Anterior cingulate cortex (tissue), 58 donors: ENCODE data around the gene LSP1.
A peak's percentile ranks its signal among the peaks of the same experiment; 100 is the strongest.

Source experiments
- DNase-seq, 58 donors: peaks; one replicate each; lab custom pipeline; 2025; lab: John Stamatoyannopoulos, UW

The LSP1 gene

GRCh38 chr11:1887451-1888346, 34.8 kb downstream of the LSP1 start:
- no peak for DNase-seq

- no peak for DNase-seq
These were observed 35.5 kb downstream of the LSP1 start for GRCh38 chr11:1888347-1888753.

DNA sequence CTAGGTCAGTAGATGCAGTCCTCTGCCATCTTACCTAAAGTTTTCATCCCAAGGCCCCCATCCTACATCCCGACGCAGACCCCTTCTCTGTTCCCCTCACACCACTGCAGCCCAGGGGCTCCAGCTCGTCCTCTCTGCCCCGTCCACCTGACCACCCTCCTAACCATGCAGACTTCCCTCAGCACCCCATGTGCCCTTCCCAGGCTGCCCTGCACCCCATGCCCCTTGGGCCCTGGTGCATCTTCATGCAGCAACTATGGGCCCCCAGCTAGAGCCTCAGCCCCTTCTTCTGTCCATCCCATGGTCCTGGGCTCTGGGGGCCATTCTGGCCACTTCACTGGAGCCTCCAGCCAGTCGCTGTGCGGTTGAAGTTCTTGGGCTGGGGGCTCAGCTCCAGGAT, 35.9 kb downstream of the LSP1 start:
- no peak for DNase-seq

DNA sequence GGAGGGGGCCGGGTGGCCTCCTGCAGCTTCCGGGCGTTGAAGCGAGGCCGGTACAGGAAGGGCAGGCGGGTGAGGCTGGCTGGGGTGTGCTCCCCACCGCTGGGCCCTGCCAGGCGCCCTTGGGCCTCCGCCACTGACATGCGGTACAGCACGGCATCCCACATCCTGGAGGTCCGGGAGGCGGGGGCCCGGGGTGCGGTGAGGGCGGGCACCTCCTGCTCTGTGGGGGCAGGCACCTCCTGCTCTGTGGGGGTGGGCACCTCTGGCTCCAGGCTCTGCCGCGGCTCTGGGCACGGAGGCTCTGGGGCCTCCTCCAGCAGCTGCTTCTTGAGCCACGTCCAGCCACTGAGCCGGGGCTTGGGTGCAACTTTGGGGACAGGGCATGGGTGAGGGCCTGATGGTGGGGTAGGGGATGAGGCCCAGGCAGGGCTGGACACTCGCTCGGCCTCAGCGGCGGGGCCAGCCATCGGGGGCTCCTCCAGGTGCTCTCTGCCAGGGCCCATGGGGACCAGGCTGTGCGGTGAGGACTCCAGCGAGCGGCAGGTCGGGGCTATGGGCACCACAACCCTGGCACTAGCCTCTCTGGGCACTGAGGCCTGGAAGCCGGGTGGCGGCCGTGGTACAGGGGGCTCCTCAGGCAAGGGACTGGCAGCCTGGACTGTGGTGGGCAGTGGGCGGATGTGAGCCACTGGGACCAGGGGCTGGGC, 36.5 kb downstream of the LSP1 start:
- no peak for DNase-seq

DNA sequence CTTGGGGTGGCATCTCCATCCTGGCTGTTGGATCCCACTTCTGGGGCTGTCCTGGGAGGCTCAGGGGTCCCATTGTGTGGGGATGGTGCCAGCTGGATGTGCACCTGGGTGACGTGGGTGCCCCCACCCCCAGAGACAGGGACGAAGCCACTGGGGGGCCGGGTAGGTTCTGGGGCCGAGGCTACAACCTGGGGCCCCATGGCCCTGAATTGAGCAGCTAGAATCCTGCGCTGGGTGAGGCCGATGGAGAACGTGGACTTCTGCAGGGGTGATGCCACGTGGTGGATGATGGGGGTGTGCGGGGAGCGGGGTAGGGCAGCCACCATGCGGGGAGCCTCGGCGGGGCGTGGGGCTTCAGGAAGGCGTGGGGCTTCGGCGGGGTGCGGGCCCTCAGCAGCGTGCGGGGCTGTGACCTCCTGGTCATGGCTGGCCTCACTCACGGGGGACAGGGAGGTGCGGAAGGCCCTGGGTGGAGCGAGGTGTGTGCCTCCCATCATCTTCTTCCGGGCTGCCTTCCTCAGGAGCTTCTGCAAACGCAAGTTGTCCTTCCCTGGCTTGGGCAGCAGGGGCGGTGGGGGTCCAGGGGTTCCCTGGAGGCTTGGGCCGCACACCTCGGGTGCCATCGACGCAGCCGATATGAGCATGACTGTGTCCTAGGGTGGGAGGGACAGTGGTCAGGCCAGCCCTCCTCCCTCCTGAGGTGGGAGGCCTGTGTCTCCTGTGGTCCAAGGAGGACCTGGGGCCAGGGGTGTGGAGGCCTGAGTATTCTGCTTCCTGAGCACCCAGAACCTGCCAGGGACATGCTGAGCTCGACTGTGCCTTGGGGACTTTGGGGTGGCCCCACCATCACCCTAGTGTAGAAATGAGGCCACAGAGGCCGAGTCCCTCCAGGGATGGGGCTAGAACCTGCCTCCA, 37.3 kb downstream of the LSP1 start:
- DNase-seq, result no peak

DNA sequence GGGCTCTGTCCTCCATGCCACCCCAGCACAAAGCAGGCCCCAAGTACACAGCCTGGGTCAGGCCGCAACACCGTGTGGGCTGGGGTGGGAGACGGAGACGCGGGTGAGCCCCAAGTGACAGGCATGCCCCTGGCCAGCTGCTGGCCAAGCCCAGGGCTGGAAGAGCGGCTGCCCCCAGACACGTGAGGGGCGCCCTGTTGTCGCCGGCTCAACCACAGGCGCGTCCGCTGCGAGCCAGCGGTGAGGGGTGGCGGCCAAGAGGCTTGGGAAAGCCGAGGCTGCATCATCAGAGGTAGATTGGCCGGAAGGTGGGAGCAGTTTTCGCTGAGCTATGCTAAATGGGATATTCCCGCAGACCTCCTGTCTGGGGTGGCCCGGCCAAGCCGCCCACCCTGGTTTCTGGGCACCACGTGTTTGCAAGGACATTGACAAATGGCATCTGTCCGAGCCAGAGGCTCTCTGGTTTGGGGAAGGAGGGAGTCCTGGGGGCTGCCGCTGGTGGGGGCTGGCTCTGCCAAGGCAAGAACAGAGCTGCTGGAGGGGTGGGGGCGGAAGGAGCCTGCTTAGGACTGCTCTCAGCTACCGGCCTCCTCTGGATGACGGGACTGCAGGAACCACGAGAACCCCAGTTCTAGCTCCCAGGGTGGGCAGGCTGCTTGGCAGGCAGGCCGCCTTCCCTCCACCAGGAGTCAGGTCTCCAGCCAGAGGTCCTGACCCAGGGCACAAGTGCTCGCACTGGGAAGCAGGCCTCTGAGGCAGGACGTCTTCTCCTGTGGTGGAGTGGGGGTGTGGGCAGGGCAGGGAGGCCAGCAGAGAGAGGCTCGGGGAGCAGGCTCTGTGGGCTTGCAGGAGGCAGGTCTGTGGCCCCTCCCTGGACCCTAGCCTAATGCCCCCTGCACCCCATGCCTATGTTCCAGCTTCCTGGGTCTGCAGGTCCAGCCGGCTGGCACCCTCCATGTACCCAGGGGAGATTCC, 38.3 kb downstream of the LSP1 start:
- no peak for DNase-seq

- DNase-seq, result no peak
These were observed 38.9 kb downstream of the LSP1 start, which contains the start of gene PRR33 for GRCh38 chr11:1891831-1892115. TSS of gene PRR33 (minus strand) at chr11:1891895. CDS start at chr11:1890584, 1,311 bp downstream.

- DNase-seq, result no peak
These were observed 39.2 kb downstream of the LSP1 start for GRCh38 chr11:1892116-1892515.

DNA sequence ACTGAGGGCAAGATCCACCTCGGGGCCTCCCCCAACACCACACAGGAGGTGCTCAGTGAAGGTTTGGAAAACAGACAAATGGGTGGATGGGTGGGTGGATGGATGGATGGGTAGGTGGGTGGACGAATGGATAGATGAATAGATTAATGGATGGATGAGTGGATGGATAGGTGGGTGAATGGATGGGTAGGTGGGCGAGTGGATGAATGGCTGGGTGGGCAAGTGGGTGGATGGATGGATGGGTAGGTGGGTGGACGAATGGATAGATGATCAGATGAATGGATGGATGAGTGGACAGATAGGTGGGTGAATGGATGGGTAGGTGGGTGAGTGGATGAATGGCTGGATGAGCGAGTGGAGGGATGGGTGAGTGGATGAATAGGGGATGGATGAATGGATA, 39.7 kb downstream of the LSP1 start:
- no peak for DNase-seq

GRCh38 chr11:1893581-1894359, 40.9 kb downstream of the LSP1 start:
- DNase-seq, result no peak

- peak in 3 of 58 donors; percentile 28 to 55 (median 54) for DNase-seq
These were observed 41.9 kb downstream of the LSP1 start for GRCh38 chr11:1894759-1895158.

DNA sequence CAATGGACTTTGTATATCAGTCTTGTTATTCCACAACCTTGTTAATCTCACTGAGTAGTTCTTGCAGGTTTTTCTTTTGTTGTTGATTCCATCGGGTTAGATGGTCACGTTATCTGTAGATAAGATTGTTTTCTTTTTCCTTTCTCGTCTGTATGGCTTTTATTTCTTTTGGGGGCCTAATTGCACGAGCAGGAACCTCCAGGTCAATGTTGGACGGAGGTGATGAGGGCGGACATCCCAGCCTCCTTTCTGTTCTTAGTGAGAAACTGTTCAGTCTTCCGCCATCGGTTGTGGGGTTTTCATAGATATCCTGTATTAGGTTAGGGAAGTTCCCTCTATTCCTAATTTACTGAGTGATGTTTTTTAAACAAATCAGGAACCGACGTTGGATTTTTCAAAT, 43.6 kb downstream of the LSP1 start:
- no peak for DNase-seq

DNA sequence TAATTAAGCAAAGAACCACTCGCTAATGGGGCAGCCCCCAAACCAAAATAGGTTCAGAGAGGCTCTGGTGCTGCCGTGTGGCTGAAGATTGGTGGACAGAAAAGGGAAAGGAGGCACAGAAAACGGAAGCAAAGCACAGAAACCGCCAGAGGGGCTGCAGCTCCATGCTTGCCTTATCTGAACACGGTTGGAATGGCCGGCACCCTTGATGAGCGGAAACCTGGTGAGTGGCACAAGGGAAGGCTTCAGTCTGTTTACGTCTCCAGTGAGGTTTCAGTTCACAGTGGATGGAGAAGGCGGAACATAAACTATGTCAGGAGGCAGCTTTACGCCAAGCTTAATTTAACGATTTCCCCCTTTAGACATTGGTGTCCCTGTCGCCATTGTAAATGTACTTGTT, 44.0 kb downstream of the LSP1 start:
- DNase-seq, result no peak

GRCh38 chr11:1899090-1899489, 46.2 kb downstream of the LSP1 start:
- no peak for DNase-seq

DNA sequence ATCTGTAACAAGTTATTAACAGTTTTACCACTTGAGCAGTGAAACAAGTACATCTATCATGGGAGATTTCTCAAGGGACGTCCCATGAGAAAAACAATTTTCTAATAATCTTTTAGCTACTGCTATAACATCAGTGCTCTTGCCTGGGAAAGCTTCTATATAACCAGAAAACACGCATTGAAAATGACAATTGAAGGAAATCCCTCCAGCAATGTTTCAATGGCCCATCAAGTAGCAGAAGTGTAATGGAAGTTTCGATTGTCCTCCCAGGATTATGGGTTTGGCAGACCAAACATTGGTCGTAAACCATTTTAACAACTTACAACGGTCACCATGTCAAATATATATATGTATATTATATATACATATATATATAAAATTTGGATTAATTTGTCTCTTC, 46.8 kb downstream of the LSP1 start:
- no peak for DNase-seq

GRCh38 chr11:1906181-1906580, 53.3 kb downstream of the LSP1 start:
- DNase-seq, result no peak

DNA sequence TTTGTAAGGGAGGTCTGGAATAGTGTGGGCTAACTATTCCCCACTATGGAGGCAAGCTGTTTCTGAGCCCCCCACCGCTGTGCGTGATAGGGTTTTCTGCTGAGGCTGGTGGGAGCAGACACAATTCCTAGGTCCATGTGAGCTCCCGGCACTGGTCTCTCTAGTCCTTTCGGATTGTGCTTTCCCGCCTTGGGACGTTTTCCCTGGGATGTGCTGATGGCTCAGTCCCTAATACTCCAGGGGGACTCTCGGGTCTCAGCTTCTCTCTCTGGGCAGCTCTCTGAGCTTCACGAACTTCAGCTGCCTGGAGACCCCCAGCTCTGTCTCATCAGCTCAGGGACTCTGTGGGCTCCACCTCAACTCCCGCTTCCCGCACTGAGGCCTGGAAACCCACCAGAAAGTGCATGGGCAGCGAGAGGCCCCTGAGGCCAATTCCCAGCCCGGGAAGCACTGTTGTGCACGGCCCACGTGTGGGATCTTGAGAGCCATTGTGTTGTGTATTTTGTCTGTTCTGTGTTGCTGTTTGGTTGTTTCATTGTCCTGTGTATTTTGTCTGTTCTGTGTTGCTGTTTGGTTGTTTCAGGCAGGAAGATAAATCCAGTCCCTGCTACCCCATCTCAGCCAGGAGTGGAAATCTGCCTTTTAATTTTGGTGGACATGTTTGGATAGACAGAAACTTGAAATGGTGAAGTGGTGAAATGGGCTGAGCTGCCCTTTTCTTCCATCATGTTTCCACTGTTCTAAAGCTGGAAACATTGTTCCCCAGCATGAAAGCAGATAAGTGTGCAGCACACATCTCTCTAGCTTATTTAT, 53.9 kb downstream of the LSP1 start:
- no peak for DNase-seq

- DNase-seq, result no peak
These were observed 55.7 kb downstream of the LSP1 start for GRCh38 chr11:1908618-1909017.
